ENCODE data around the gene MYO7A.

The MYO7A gene

GRCh38 chr11:77129069-77129841 is 1.2 kb downstream of the MYO7A start:
- DNase-seq: no peak

- no peak for DNase-seq
Measured at GRCh38 chr11:77129842-77130756, 2.1 kb downstream of the MYO7A start.

GRCh38 chr11:77130763-77131513 is 2.9 kb downstream of the MYO7A start:
- DNase-seq: no peak

- DNase-seq: no peak
Measured at GRCh38 chr11:77131560-77131959, 3.5 kb downstream of the MYO7A start.

GRCh38 chr11:77135069-77135468 is 7.0 kb downstream of the MYO7A start:
- no peak for DNase-seq

GRCh38 chr11:77136074-77136473 is 8.0 kb downstream of the MYO7A start:
- no peak for DNase-seq

- no peak for DNase-seq
Measured at GRCh38 chr11:77136784-77137420, 8.9 kb downstream of the MYO7A start.

- no peak for DNase-seq
Measured at GRCh38 chr11:77137421-77137820, 9.4 kb downstream of the MYO7A start.

GRCh38 chr11:77138106-77138649 is 10.1 kb downstream of the MYO7A start:
- no peak for DNase-seq

- no peak for DNase-seq
Measured at GRCh38 chr11:77139201-77139600, 11.2 kb downstream of the MYO7A start.

GRCh38 chr11:77140231-77140851 is 12.3 kb downstream of the MYO7A start:
- DNase-seq: no peak

- DNase-seq: no peak
Measured at GRCh38 chr11:77141034-77141433, 13.0 kb downstream of the MYO7A start.

GRCh38 chr11:77141475-77141874 is 13.4 kb downstream of the MYO7A start:
- no peak for DNase-seq

GRCh38 chr11:77142091-77142975 is 14.3 kb downstream of the MYO7A start:
- DNase-seq: no peak

- DNase-seq: no peak
Measured at GRCh38 chr11:77143405-77144020, 15.5 kb downstream of the MYO7A start.

- no peak for DNase-seq
Measured at GRCh38 chr11:77144196-77144856, 16.3 kb downstream of the MYO7A start.

- DNase-seq: no peak
Measured at GRCh38 chr11:77144857-77145428, 16.9 kb downstream of the MYO7A start.

- no peak for DNase-seq
Measured at GRCh38 chr11:77146261-77147035, 18.4 kb downstream of the MYO7A start.

- no peak for DNase-seq
Measured at GRCh38 chr11:77147036-77147315, 18.9 kb downstream of the MYO7A start.
